Loucy (cell line): ENCODE data around the gene CACNA1H.
"Not testable (repeated sequence)": the region's sequence is repeated elsewhere in the genome, so short reads cannot be mapped to it uniquely, and the experiment has no call there.

Source experiments
- EZH2phosphoT487 ChIP-seq: fragments of 200-600 bp; IDR thresholded peaks from 2 replicates; pipeline ENCODE4 v1.6.1; 2018; ENCODE audit warnings: antibody characterized with exemption, mild to moderate bottlenecking, moderate library complexity, borderline replicate concordance
- TF ChIP-seq, protein P1 (sequence below): fragments of 200-600 bp; sonication (generic); conservative IDR thresholded peaks from 2 replicates; pipeline ENCODE4 v1.5.1; 2014; ENCODE audit warnings: mild to moderate bottlenecking, antibody characterized with exemption, low read length

GRCh38 chr16:1243907-1244850 is 91.3 kb downstream of the CACNA1H start:
- TF ChIP-seq, protein P1, sequence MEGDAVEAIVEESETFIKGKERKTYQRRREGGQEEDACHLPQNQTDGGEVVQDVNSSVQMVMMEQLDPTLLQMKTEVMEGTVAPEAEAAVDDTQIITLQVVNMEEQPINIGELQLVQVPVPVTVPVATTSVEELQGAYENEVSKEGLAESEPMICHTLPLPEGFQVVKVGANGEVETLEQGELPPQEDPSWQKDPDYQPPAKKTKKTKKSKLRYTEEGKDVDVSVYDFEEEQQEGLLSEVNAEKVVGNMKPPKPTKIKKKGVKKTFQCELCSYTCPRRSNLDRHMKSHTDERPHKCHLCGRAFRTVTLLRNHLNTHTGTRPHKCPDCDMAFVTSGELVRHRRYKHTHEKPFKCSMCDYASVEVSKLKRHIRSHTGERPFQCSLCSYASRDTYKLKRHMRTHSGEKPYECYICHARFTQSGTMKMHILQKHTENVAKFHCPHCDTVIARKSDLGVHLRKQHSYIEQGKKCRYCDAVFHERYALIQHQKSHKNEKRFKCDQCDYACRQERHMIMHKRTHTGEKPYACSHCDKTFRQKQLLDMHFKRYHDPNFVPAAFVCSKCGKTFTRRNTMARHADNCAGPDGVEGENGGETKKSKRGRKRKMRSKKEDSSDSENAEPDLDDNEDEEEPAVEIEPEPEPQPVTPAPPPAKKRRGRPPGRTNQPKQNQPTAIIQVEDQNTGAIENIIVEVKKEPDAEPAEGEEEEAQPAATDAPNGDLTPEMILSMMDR: not testable (repeated sequence)
- not testable (repeated sequence) for TF ChIP-seq EZH2phosphoT487
